ENCODE data around the gene SLC22A6.

Gene SLC22A6

GRCh38 chr11:62976109-62976508 is 8.7 kb downstream of the SLC22A6 start:
- DNase-seq (ENCODE audit: low spot score), result no peak
- TF ChIP-seq CTCF (IDR thresholded peaks at IDR 0.05; ENCODE audit: extremely low read depth, insufficient read depth, missing control alignments), result no peak
- in situ Hi-C loops (cut with MboI; ENCODE audit: low pct_unique_long_range_greater_than_20kb, low sequenced_read_pairs, unreplicated experiment), result no loop called here

GRCh38 chr11:62974848-62975522 is 9.8 kb downstream of the SLC22A6 start:
- no peak for DNase-seq (ENCODE audit: low spot score)
- peak; percentile 39 for TF ChIP-seq CTCF (IDR thresholded peaks at IDR 0.05; ENCODE audit: extremely low read depth, insufficient read depth, missing control alignments)
- in situ Hi-C loops (cut with MboI; ENCODE audit: low pct_unique_long_range_greater_than_20kb, low sequenced_read_pairs, unreplicated experiment), result no loop called here

- no peak for DNase-seq (ENCODE audit: low spot score)
- in situ Hi-C loops (cut with MboI; ENCODE audit: low pct_unique_long_range_greater_than_20kb, low sequenced_read_pairs, unreplicated experiment), result no loop called here
- no peak for TF ChIP-seq CTCF (IDR thresholded peaks at IDR 0.05; ENCODE audit: extremely low read depth, insufficient read depth, missing control alignments)
These were observed 19.2 kb downstream of the SLC22A6 start for GRCh38 chr11:62965574-62965973.

GRCh38 chr11:62962391-62962790 is 22.4 kb downstream of the SLC22A6 start:
- TF ChIP-seq CTCF (IDR thresholded peaks at IDR 0.05; ENCODE audit: extremely low read depth, insufficient read depth, missing control alignments), result no peak
- in situ Hi-C loops (cut with MboI; ENCODE audit: low pct_unique_long_range_greater_than_20kb, low sequenced_read_pairs, unreplicated experiment), result no loop called here
- DNase-seq (ENCODE audit: low spot score), result no peak

- DNase-seq (ENCODE audit: low spot score), result no peak
- TF ChIP-seq CTCF (IDR thresholded peaks at IDR 0.05; ENCODE audit: extremely low read depth, insufficient read depth, missing control alignments), result no peak
- in situ Hi-C loops (cut with MboI; ENCODE audit: low pct_unique_long_range_greater_than_20kb, low sequenced_read_pairs, unreplicated experiment), result no loop called here
These were observed 23.7 kb downstream of the SLC22A6 start for GRCh38 chr11:62961017-62961570.

GRCh38 chr11:62959422-62959980 is 25.3 kb downstream of the SLC22A6 start:
- in situ Hi-C loops (cut with MboI; ENCODE audit: low pct_unique_long_range_greater_than_20kb, low sequenced_read_pairs, unreplicated experiment), result no loop called here
- DNase-seq (ENCODE audit: low spot score), result no peak
- no peak for TF ChIP-seq CTCF (IDR thresholded peaks at IDR 0.05; ENCODE audit: extremely low read depth, insufficient read depth, missing control alignments)
